Measurements from ENCODE around the gene POLR1B. TPM values are rescaled to one million over a fixed set of nuclear protein-coding genes. Genes with fewer than 3 reads are reported as not detected.
"Not testable (repeated sequence)": the region's sequence is repeated elsewhere in the genome, so short reads cannot be mapped to it uniquely, and the experiment has no call there.

POLR1B gene
- total RNA-seq, 1 experiment from 2014 or later: 42.2 TPM

DNA sequence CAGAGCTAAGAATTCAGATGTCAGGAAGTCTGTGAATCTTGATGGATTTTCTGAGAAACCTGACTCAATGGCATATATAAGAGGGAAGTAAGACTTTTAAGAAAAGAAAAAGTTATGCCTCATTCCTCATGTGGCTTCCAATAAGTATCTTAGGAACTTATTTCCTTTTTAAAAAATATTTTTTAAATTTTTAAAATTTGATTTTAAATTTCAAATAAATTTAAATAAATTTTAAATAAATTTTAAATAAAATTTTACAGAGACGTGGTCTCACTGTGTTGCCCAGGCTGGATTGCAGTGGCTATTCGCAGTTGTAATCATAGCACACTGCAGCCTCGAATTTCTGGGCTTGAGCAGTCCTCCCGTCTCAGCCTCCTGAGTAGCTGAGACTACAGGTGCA, 11.5 kb upstream of the POLR1B start:
- no peaks in the 10 kb centered on the region for H3K4me1 Mint-ChIP-seq (ENCODE audit: low read depth, unreplicated experiment)
- DNase-seq: no peak
- no TSS peak for BruUV-seq (replicated peaks)
- Histone ChIP-seq H3K4me3 (ENCODE audit: low read depth, low read length) (no peak overlapping the region), H3K27me3 (replicated peaks; ENCODE audit: control insufficient read depth, insufficient read depth, low read length) (no peaks in the 10 kb centered on the region), H3K36me3 (ENCODE audit: control insufficient read depth, insufficient read depth, low read length) (no peaks in the 10 kb centered on the region; the same call in 1 of the 2 replicates), H3K4me1 (no peaks in the 10 kb centered on the region), H3K9me3 (no peaks in the 10 kb centered on the region)
- intact Hi-C loops (cut with micrococcal nuclease; ENCODE audit: unreplicated experiment): no loop called here
- TF ChIP-seq, protein P1, sequence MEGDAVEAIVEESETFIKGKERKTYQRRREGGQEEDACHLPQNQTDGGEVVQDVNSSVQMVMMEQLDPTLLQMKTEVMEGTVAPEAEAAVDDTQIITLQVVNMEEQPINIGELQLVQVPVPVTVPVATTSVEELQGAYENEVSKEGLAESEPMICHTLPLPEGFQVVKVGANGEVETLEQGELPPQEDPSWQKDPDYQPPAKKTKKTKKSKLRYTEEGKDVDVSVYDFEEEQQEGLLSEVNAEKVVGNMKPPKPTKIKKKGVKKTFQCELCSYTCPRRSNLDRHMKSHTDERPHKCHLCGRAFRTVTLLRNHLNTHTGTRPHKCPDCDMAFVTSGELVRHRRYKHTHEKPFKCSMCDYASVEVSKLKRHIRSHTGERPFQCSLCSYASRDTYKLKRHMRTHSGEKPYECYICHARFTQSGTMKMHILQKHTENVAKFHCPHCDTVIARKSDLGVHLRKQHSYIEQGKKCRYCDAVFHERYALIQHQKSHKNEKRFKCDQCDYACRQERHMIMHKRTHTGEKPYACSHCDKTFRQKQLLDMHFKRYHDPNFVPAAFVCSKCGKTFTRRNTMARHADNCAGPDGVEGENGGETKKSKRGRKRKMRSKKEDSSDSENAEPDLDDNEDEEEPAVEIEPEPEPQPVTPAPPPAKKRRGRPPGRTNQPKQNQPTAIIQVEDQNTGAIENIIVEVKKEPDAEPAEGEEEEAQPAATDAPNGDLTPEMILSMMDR (IDR thresholded peaks at IDR 0.05; ENCODE audit: insufficient read depth in 1 of 2, low read depth in 1 of 2, low read length in 1 of 2, severe bottlenecking in 1 of 2, unreplicated experiment in 1 of 2): no peak
- no peaks in the 10 kb centered on the region for H3K27me3 Mint-ChIP-seq (ENCODE audit: insufficient read depth, unreplicated experiment)
- H3K4me3 Mint-ChIP-seq (ENCODE audit: unreplicated experiment): no peak overlapping the region
- ChIA-PET CTCF (no interaction called here), POLR2A (no interaction called here)
- no peak overlapping the region for H3K27ac Mint-ChIP-seq (ENCODE audit: unreplicated experiment)
- H3K36me3 Mint-ChIP-seq (ENCODE audit: insufficient read depth, unreplicated experiment): peaks cover 10% of the 10 kb centered on the region
- no peaks in the 10 kb centered on the region for H3K9me3 Mint-ChIP-seq (ENCODE audit: unreplicated experiment)

DNA sequence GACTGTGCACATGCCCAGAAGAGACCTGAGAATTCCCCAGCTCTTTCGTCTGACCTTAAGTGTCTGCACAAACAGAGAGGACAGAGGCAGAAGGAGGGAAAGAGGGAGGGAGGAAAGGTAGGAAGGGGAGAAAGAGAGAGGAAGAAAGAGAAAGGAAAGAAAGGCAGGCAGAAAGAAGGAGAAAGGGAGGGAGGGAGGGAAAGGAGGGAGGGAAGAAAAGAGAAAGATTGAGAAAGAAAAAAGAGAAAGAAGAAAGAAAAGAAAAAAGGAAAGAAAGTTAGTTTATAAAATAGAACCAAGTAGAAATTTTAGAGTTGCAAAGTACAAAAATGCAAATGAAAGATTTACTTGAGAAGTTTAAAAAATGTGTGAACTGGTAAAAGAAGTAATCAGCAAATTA, 7.4 kb upstream of the POLR1B start:
- ChIA-PET POLR2A (no interaction called here), CTCF (interaction anchor here (0.6 to 0.8 kb wide), 3 partner anchors 9 to 107 kb away, joined by 3 read pairs; no protein-coding TSS in a partner anchor)
- no peaks in the 10 kb centered on the region for H3K36me3 ChIP-seq (ENCODE audit: control insufficient read depth, insufficient read depth, low read length)
- TF ChIP-seq, protein P1 (IDR thresholded peaks at IDR 0.05; ENCODE audit: insufficient read depth in 1 of 2, low read depth in 1 of 2, low read length in 1 of 2, severe bottlenecking in 1 of 2, unreplicated experiment in 1 of 2): no peak
- H3K4me1 Mint-ChIP-seq (ENCODE audit: low read depth, unreplicated experiment): no peaks in the 10 kb centered on the region
- no peak for DNase-seq
- no peaks in the 10 kb centered on the region for H3K27me3 Mint-ChIP-seq (ENCODE audit: insufficient read depth, unreplicated experiment)
- H3K4me3 ChIP-seq (ENCODE audit: low read depth, low read length): no peak overlapping the region
- H3K4me1 ChIP-seq: no peaks in the 10 kb centered on the region
- H3K9me3 ChIP-seq: no peaks in the 10 kb centered on the region
- intact Hi-C loops (cut with micrococcal nuclease; ENCODE audit: unreplicated experiment): no loop called here
- BruUV-seq (replicated peaks): no TSS peak
- H3K36me3 Mint-ChIP-seq (ENCODE audit: insufficient read depth, unreplicated experiment): no peaks in the 10 kb centered on the region
- H3K27ac Mint-ChIP-seq (ENCODE audit: unreplicated experiment): no peak overlapping the region
- no peaks in the 10 kb centered on the region for H3K27me3 ChIP-seq (replicated peaks; ENCODE audit: control insufficient read depth, insufficient read depth, low read length)
- no peak overlapping the region for H3K4me3 Mint-ChIP-seq (ENCODE audit: unreplicated experiment)
- H3K9me3 Mint-ChIP-seq (ENCODE audit: unreplicated experiment): no peaks in the 10 kb centered on the region

DNA sequence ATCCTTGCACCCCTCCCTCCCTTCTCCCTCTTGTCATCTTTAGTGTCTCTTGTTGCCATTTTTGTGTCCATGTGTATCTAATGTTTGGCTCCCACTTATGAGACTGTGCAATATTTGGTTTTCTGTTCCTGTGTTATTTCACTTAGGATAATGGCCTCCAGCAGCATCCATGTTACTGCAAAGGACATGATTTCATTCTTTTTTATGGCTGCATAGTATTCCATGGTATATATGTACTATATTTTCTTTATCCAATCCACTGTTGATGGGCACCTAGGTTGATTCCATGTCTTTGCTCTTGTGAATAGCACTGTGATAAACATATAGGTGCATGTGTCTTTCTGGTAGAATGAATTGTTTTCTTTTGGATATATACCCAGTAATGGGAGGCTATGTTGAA, 5.6 kb upstream of the POLR1B start:
- DNase-seq; H3K9me3 ChIP-seq; H3K36me3 ChIP-seq (ENCODE audit: control insufficient read depth, insufficient read depth, low read length); CTCF ChIA-PET; H3K36me3 Mint-ChIP-seq (ENCODE audit: insufficient read depth, unreplicated experiment); H3K4me3 ChIP-seq (ENCODE audit: low read depth, low read length); H3K4me1 Mint-ChIP-seq (ENCODE audit: low read depth, unreplicated experiment); H3K4me1 ChIP-seq; H3K27me3 ChIP-seq (replicated peaks; ENCODE audit: control insufficient read depth, insufficient read depth, low read length); H3K9me3 Mint-ChIP-seq (ENCODE audit: unreplicated experiment); H3K27me3 Mint-ChIP-seq (ENCODE audit: insufficient read depth, unreplicated experiment); POLR2A ChIA-PET; H3K4me3 Mint-ChIP-seq (ENCODE audit: unreplicated experiment); BruUV-seq (replicated peaks); H3K27ac Mint-ChIP-seq (ENCODE audit: unreplicated experiment); intact Hi-C loops (cut with micrococcal nuclease; ENCODE audit: unreplicated experiment): not testable (repeated sequence)

DNA sequence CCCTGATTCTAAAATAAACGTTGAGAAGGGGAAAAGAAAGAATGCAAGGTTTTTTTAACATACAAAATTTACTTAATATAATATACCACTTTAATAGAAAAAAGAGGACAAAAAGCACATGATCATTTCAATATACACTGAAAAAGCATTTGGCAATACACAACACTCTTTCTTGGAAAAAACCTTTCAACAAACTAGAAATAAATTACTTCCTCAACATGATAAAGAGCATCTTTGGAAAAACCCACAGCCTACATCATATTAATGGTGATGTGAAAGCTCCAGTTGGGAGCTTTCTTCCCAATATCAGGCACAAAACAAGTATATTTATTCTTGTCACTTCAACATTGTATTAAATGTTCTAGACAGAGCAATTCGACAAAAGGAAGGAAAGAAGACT, 3.0 kb upstream of the POLR1B start:
- Histone ChIP-seq H3K9me3 (no peaks in the 10 kb centered on the region), H3K27me3 (replicated peaks; ENCODE audit: control insufficient read depth, insufficient read depth, low read length) (no peaks in the 10 kb centered on the region), H3K36me3 (ENCODE audit: control insufficient read depth, insufficient read depth, low read length) (no peaks in the 10 kb centered on the region), H3K4me1 (peaks cover 3% of the 10 kb centered on the region; the same call in 1 of the 2 replicates), H3K4me3 (ENCODE audit: low read depth, low read length) (no peak overlapping the region)
- ChIA-PET CTCF (no interaction called here), POLR2A (no interaction called here)
- Mint-ChIP-seq H3K4me1 (ENCODE audit: low read depth, unreplicated experiment) (no peaks in the 10 kb centered on the region), H3K27me3 (ENCODE audit: insufficient read depth, unreplicated experiment) (no peaks in the 10 kb centered on the region), H3K36me3 (ENCODE audit: insufficient read depth, unreplicated experiment) (no peaks in the 10 kb centered on the region), H3K27ac (ENCODE audit: unreplicated experiment) (no peak overlapping the region), H3K9me3 (ENCODE audit: unreplicated experiment) (no peaks in the 10 kb centered on the region), H3K4me3 (ENCODE audit: unreplicated experiment) (no peak overlapping the region)
- TF ChIP-seq, protein P1 (IDR thresholded peaks at IDR 0.05; ENCODE audit: insufficient read depth in 1 of 2, low read depth in 1 of 2, low read length in 1 of 2, severe bottlenecking in 1 of 2, unreplicated experiment in 1 of 2): no peak
- intact Hi-C loops (cut with micrococcal nuclease; ENCODE audit: unreplicated experiment): no loop called here
- no peak for DNase-seq
- no TSS peak for BruUV-seq (replicated peaks)

Data from Caco-2 (cell line).